Right lobe of liver (tissue), 4 donors: Measurements from ENCODE around the gene PRSS8.

ENCODE experiments used
- POLR2A ChIP-seq: fragments of 450-650 bp; IDR thresholded peaks from one replicate; pipeline ENCODE4 v1.6.1; 2017; ENCODE audit warnings: antibody characterized with exemption, mild to moderate bottlenecking
- TF ChIP-seq, protein P1 (sequence below), 4 donors: fragments of 200-600 bp in 3 of 4; fragments of 450-650 bp in 1 of 4; IDR thresholded peaks; one replicate each; pipeline versions ENCODE4 v1.5.1 to v1.8.0; 2016 to 2022; ENCODE audit warnings: antibody characterized with exemption in 4 of 4, mild to moderate bottlenecking in 2 of 4
- donor health status: DM: no; HTN: no; CAD: no.
- donor health status: DM: no; HTN: no; CAD: no.
- donor health status: DM: no; HTN: yes; CAD: no.

DNA sequence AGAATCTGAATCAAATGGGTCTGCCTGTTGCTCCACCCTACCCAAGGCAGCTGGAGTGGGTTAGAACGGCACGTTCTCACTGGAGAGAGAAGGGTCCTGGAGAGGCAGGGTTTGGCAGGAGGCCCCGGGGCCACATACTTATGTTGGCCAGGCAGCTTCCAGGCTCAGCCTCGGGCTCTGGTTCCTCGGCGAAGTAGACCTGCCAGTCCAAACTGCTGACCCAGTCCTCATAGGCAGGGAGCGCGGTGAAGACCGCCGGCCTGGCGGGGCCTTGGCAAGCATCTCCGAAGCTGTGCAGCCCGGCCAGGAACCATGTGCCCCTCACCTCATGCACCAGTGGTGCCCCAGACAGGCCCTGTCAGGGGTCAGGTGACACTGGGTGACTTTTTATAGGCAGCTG is 51.5 kb downstream of the PRSS8 start:
- TF ChIP-seq, protein P1, sequence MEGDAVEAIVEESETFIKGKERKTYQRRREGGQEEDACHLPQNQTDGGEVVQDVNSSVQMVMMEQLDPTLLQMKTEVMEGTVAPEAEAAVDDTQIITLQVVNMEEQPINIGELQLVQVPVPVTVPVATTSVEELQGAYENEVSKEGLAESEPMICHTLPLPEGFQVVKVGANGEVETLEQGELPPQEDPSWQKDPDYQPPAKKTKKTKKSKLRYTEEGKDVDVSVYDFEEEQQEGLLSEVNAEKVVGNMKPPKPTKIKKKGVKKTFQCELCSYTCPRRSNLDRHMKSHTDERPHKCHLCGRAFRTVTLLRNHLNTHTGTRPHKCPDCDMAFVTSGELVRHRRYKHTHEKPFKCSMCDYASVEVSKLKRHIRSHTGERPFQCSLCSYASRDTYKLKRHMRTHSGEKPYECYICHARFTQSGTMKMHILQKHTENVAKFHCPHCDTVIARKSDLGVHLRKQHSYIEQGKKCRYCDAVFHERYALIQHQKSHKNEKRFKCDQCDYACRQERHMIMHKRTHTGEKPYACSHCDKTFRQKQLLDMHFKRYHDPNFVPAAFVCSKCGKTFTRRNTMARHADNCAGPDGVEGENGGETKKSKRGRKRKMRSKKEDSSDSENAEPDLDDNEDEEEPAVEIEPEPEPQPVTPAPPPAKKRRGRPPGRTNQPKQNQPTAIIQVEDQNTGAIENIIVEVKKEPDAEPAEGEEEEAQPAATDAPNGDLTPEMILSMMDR (IDR thresholded peaks at IDR 0.05), result no peak
- no peak for TF ChIP-seq POLR2A
